CD14-positive monocyte (primary cell): ENCODE results near the gene UST. TPM values are rescaled to one million over a fixed set of nuclear protein-coding genes. Genes with fewer than 3 reads are reported as not detected.

Source experiments
- DNase-seq, 3 donors: peaks; one replicate each; pipeline ENCODE4 v3.0.0-alpha.2; 2011 to 2022
- H2AFZ ChIP-seq: 2 replicates; pipeline ENCODE4 v1.6.0; 2012; ENCODE audit warnings: mild to moderate bottlenecking, low read depth, low read length, inconsistent platforms; ENCODE audit not compliant: insufficient read depth, poor library complexity, severe bottlenecking
- H3K27ac ChIP-seq, 2 donors: 1 replicate in 1 of 2; 2 replicates in 1 of 2; pipeline ENCODE4 v1.5.1; 2012 to 2013; ENCODE audit warnings: low read length in 2 of 2, control low read depth in 1 of 2, inconsistent platforms in 1 of 2, low read depth in 1 of 2, mild to moderate bottlenecking in 1 of 2
- H3K27me3 ChIP-seq, 2 donors: one replicate each; pipeline versions ENCODE4 v1.6.0 to v1.6.1; 2011 to 2013; ENCODE audit warnings: low read length in 2 of 2; ENCODE audit not compliant: control insufficient read depth in 2 of 2, insufficient read depth in 2 of 2
- H3K36me3 ChIP-seq, 2 donors: replicated peaks in 1 of 2; 1 replicate in 1 of 2; 2 replicates in 1 of 2; pipeline versions ENCODE4 v1.5.1 to v1.6.1; 2012 to 2013; ENCODE audit warnings: low read length in 2 of 2, control low read depth in 1 of 2, inconsistent platforms in 1 of 2, mild to moderate bottlenecking in 1 of 2; ENCODE audit not compliant: insufficient read depth in 2 of 2, control insufficient read depth in 1 of 2
- H3K4me1 ChIP-seq, 2 donors: 1 replicate in 1 of 2; 2 replicates in 1 of 2; pipeline versions ENCODE4 v1.5.1 to v1.6.1; 2012 to 2013; ENCODE audit warnings: low read length in 2 of 2, control low read depth in 1 of 2, inconsistent platforms in 1 of 2, mild to moderate bottlenecking in 1 of 2, moderate library complexity in 1 of 2; ENCODE audit not compliant: insufficient read depth in 2 of 2, control insufficient read depth in 1 of 2
- H3K4me2 ChIP-seq: replicated peaks from 2 replicates; pipeline ENCODE3; 2012; ENCODE audit warnings: low read length, moderate library complexity, mild to moderate bottlenecking; ENCODE audit not compliant: poor library complexity, severe bottlenecking; ENCODE audit errors: extremely low read depth
- H3K4me3 ChIP-seq, 3 experiments: fragments of 200-600 bp in 1 of 3; sonication (generic) in 1 of 3; replicated peaks in 1 of 3; 1 replicate in 2 of 3; 2 replicates in 1 of 3; pipeline ENCODE4 v1.5.1; 2011 to 2013; ENCODE audit warnings: low read length in 3 of 3, mild to moderate bottlenecking in 3 of 3, control low read depth in 2 of 3, low read depth in 2 of 3, inconsistent platforms in 1 of 3, moderate library complexity in 1 of 3
- H3K79me2 ChIP-seq: 2 replicates; pipeline ENCODE4 v1.6.0; 2012; ENCODE audit warnings: mild to moderate bottlenecking, control low read depth, inconsistent platforms, low read length, moderate library complexity; ENCODE audit not compliant: insufficient read depth
- H3K9ac ChIP-seq: 2 replicates; pipeline ENCODE4 v1.6.0; 2017; ENCODE audit warnings: low read length, mild to moderate bottlenecking; ENCODE audit not compliant: insufficient read depth, poor library complexity, severe bottlenecking
- H3K9me3 ChIP-seq, 2 donors: replicated peaks in 1 of 2; 1 replicate in 1 of 2; 2 replicates in 1 of 2; pipeline versions ENCODE4 v1.5.1 to v1.6.1; 2012 to 2013; ENCODE audit warnings: low read length in 2 of 2, control low read depth in 1 of 2; ENCODE audit not compliant: control insufficient read depth in 1 of 2, insufficient read depth in 1 of 2
- H4K20me1 ChIP-seq: 2 replicates; pipeline ENCODE4 v1.6.0; 2012; ENCODE audit warnings: mild to moderate bottlenecking, low read length, control low read depth, moderate library complexity; ENCODE audit not compliant: insufficient read depth
- H3K27ac Mint-ChIP-seq, 7 donors: one replicate each; pipeline ENCODE4 v1.8.0; 2020; ENCODE audit warnings: mild to moderate bottlenecking in 7 of 7, mixed read lengths in 7 of 7, moderate library complexity in 6 of 7, inconsistent platforms in 2 of 7
- H3K27me3 Mint-ChIP-seq, 3 donors: one replicate each; pipeline ENCODE4 v1.8.0; 2021 to 2022; ENCODE audit warnings: low read depth in 3 of 3, mild to moderate bottlenecking in 3 of 3, mixed read lengths in 3 of 3, moderate library complexity in 3 of 3, inconsistent platforms in 1 of 3
- H3K36me3 Mint-ChIP-seq, 2 donors: one replicate each; pipeline ENCODE4 v1.8.0; 2020; ENCODE audit warnings: mixed read lengths in 2 of 2, inconsistent platforms in 1 of 2, mild to moderate bottlenecking in 1 of 2
- H3K4me1 Mint-ChIP-seq: one replicate; pipeline ENCODE4 v1.8.0; 2020; ENCODE audit warnings: mild to moderate bottlenecking, mixed read lengths
- H3K4me3 Mint-ChIP-seq, 2 donors: one replicate each; pipeline ENCODE4 v1.8.0; 2020; ENCODE audit warnings: mild to moderate bottlenecking in 2 of 2, mixed read lengths in 2 of 2, moderate library complexity in 1 of 2
- H3K9me3 Mint-ChIP-seq, 7 donors: one replicate each; pipeline ENCODE4 v1.8.0; 2020 to 2022; ENCODE audit warnings: mixed read lengths in 7 of 7, mild to moderate bottlenecking in 6 of 7, moderate library complexity in 6 of 7, inconsistent platforms in 2 of 7
- CTCF ChIP-seq: fragments of 200-600 bp; IDR thresholded peaks from one replicate; pipeline ENCODE4 v1.8.0; 2022; ENCODE audit warnings: antibody characterized with exemption, mild to moderate bottlenecking
- WGBS: methylation state at CpG from one replicate; pipeline ENCODE4 v1.1.5; 2013; ENCODE audit warnings: missing lambda C conversion rate; ENCODE audit not compliant: insufficient coverage; 5-methylcytosine and 5-hydroxymethylcytosine counted together
- intact Hi-C, 2 donors: fragments of 100-400 bp; cut with micrococcal nuclease; formaldehyde crosslinking; loops; one replicate each; pipeline versions ENCODE4 v1.15.0 to v1.15.1; 2023
- polyA minus RNA-seq: library from RNA; depleted of rRNA, polyadenylated mRNA; stranded (reverse); fragments of >200 nt; gene quantifications from 2 replicates; pipeline ENCODE4 v1.2.3, GENCODE V29; 2012
- polyA plus RNA-seq, 3 donors: library from polyadenylated mRNA; depleted of rRNA in 1 of 3; unstranded in 2 of 3; stranded (reverse) in 1 of 3; fragments of 300-500 nt in 2 of 3; fragments of >200 nt in 1 of 3; fragmentation: Illumina TruSeq in 2 of 3; gene quantifications; 1 replicate in 2 of 3; 2 replicates in 1 of 3; pipeline ENCODE4 v1.2.3, GENCODE V29; 2012 to 2021
- total RNA-seq, 12 experiments: library from RNA in 1 of 12; stranded (reverse) in 1 of 12; fragments of 120-200 nt in 1 of 12; gene quantifications; one replicate each; pipeline ENCODE4 v1.2.4 and lab custom pipeline; 2013 to 2026; ENCODE audit warnings: mixed read lengths in 6 of 12, inconsistent platforms in 1 of 12

Gene UST
- 1.0 TPM for total RNA-seq (2013)
- polyA plus RNA-seq (under 1 TPM; 0.33 to 0.53 (median 0.48) TPM), polyA minus RNA-seq (0.42 and 0.56 TPM in 2 replicates), total RNA-seq (lab: John Stamatoyannopoulos, UW) (1.4 to 5.2 (median 2.7) reads per million in 11 experiments)

GRCh38 chr6:148746363-148747144 lies at the start of gene UST:
TSS of gene UST (plus strand) at chr6:148747030. CDS start at chr6:148747431, 401 bp downstream.
- intact Hi-C loops = loop anchor here in 1 of 2 donors (1.0 to 10.0 kb wide), 3 partner anchors 9 to 201 kb away; no protein-coding TSS in a partner anchor
- peaks cover 21% of the 10 kb centered on the region for H3K4me1 Mint-ChIP-seq
- H3K27me3 Mint-ChIP-seq = peaks cover 58 to 78% (median 65%) of the 10 kb centered on the region in 3 donors
- TF ChIP-seq CTCF = peak; percentile 39
- H3K4me2 ChIP-seq = peak within 1 kb of the TSS; percentile 96
- H3K36me3 Mint-ChIP-seq = peaks cover 4 to 6% of the 10 kb centered on the region in 2 donors
- peak within 1 kb of the TSS; percentile 44 to 87 (median 71) for H3K4me3 ChIP-seq
- WGBS = 0% methylated on average over 31 of the region's 50 CpGs
- peak within 1 kb of the TSS in 5 of 7 donors; percentile 30 to 76 (median 60) for H3K27ac Mint-ChIP-seq
- H3K9ac ChIP-seq = peak within 1 kb of the TSS; percentile 38
- H3K4me1 ChIP-seq = peaks cover 24% of the 10 kb centered on the region in 2 donors
- H3K9me3 Mint-ChIP-seq = peaks cover 0 to 7% (median 4%) of the 10 kb centered on the region in 7 donors
- H3K79me2 ChIP-seq = no peaks in the 10 kb centered on the region
- no peak within 1 kb of the TSS for H3K27ac ChIP-seq
- peak in 2 of 3 donors; percentile 43 to 49 for DNase-seq
- H3K4me3 Mint-ChIP-seq = peak within 1 kb of the TSS; percentile 92 to 96
- no peaks in the 10 kb centered on the region for H3K36me3 ChIP-seq
- no peaks in the 10 kb centered on the region for H3K9me3 ChIP-seq
- no peaks in the 10 kb centered on the region for H4K20me1 ChIP-seq
- H2AFZ ChIP-seq = peak within 1 kb of the TSS; percentile 83
- H3K27me3 ChIP-seq = peaks cover 37 to 65% of the 10 kb centered on the region in 2 donors

- Histone ChIP-seq H3K9ac (no peak overlapping the region), H4K20me1 (no peaks in the 10 kb centered on the region), H3K9me3 (no peaks in the 10 kb centered on the region), H3K4me2 (no peak overlapping the region), H3K79me2 (no peaks in the 10 kb centered on the region), H2AFZ (no peak overlapping the region), H3K4me3 (no peak overlapping the region), H3K27me3 (no peaks in the 10 kb centered on the region), H3K4me1 (peaks cover 28 to 38% of the 10 kb centered on the region in 2 donors), H3K36me3 (no peaks in the 10 kb centered on the region), H3K27ac (no peak overlapping the region)
- H3K4me3 Mint-ChIP-seq = no peak overlapping the region
- H3K27ac Mint-ChIP-seq = peak overlapping the region in 1 of 7 donors; percentile 8
- H3K36me3 Mint-ChIP-seq = peaks cover 0 to 3% of the 10 kb centered on the region in 2 donors
- peaks cover 0 to 1% (median 0%) of the 10 kb centered on the region in 3 donors for H3K27me3 Mint-ChIP-seq
- no peak for TF ChIP-seq CTCF
- WGBS = 98% methylated on average over 19 of the region's 26 CpGs
- DNase-seq = no peak
- peaks cover 0 to 16% (median 5%) of the 10 kb centered on the region in 7 donors for H3K9me3 Mint-ChIP-seq
- H3K4me1 Mint-ChIP-seq = peaks cover 31% of the 10 kb centered on the region
- intact Hi-C loops = no loop called here
Measured at GRCh38 chr6:148697895-148698440, 48.9 kb upstream of the UST start.
